Right ventricle myocardium superior (tissue), 1 donor: ENCODE measurements around the gene NLGN4X. TPM values are rescaled to one million over a fixed set of nuclear protein-coding genes. Genes with fewer than 3 reads are reported as not detected.

ENCODE experiments used
- ATAC-seq: fragments of 200-7000 bp; cut with Tn5 transposase; one replicate; pipeline ENCODE4 v1.9.1; 2020; ENCODE audit warnings: mild to moderate bottlenecking; ENCODE audit not compliant: poor library complexity
- DNase-seq: peaks from one replicate; pipeline ENCODE4 v3.0.0-alpha.2; 2020
- intact Hi-C: fragments of 100-400 bp; cut with DNase I; formaldehyde crosslinking; loops from one replicate; pipeline ENCODE4 v1.11.2; 2022
- total RNA-seq: library from RNA; stranded (reverse); fragmentation: NEBNext Ultra II Directional; extraction: Animal tissue kit (Norgen Biotek cat#: 25700); gene quantifications from one replicate; pipeline ENCODE4 v1.2.1, GENCODE V29; 2021
- donor health status: DM: no; HTN: yes; CAD: no; lungs with severe emphysema.

Gene NLGN4X
- total RNA-seq, 1 donor from 2014 or later, result 3.0 TPM

GRCh38 chrX:6026429-6026828, 202.2 kb downstream of the NLGN4X start:
- intact Hi-C loops, result no loop called here
- DNase-seq (no peak), ATAC-seq (no peak)

- DNase-seq (no peak), ATAC-seq (no peak)
- intact Hi-C loops, result no loop called here
Observed at GRCh38 chrX:6024204-6024603, 204.5 kb downstream of the NLGN4X start.

DNA sequence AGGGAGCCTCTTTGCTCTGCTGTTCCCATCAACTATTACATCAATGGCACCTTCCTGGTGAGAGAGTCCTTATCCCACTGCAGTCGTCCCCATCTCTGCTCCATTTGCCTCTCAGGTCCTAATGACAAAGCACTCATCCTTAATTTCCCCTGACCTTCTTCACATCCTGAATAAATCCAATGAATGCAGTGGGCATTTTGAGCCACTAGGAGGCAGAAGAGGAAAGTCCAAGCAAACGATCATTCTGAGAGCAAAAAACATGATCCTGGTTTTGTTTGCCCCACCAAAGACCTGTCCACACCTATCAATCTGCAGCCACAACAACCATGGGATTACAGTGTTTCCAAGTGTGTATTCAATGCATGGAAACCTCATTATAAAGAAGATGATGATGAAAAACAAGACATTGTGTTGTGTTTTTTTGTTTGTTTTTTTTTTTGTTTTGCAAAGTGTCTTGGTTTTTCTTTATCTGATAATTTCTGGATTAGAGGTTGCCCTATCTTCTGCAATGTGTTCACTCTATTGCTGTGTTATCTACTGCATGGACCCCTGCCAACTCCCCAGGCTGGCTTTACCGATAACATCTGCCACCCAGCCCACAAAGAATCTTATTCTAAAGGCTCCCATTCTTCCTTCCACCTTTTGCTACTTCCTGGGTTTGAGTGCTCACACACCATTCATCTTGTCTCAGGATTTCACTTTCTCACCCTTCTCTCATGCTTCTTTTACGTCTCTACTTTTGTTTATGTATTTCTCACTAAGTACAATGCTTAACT, 207.2 kb downstream of the NLGN4X start:
- DNase-seq (no peak), ATAC-seq (no peak)
- intact Hi-C loops, result no loop called here

DNA sequence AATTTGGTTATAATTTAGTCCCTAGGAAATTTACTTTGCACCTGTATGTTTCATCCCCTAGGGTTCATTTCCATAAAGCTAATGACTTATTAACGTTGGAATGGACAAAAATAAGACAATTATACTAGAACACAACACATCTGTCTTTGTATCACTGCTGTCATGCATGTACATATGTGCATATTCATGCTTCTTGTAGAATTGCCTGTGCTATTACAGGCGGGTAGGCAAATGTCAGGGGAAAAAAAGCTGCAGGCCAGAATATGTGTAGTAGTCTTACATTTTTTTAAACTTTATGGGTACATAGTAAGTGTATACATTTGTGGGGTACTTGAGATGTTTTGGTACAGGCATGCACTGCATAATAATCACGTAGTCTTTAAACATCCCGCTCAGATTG, 209.6 kb downstream of the NLGN4X start:
- intact Hi-C loops, result no loop called here
- DNase-seq (no peak), ATAC-seq (no peak)

DNA sequence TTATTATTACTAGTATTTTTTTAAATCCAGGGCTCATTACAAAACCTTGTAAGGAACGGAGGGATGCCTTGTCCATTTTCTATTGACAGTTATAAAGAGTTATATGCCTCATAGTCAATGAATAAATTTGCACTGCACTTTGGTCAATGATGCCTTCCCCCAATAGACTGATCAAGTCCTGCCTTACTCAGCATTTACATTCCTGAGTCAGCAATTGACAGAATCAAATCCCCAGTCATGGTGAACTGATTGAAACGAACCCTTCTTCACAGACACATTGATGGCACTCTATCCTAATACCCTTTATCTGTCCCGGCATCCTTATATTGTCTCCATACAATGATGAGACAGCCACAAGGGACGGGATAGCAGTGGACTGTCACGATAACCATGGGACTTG, 213.2 kb downstream of the NLGN4X start:
- DNase-seq (no peak), ATAC-seq (no peak)
- intact Hi-C loops, result no loop called here

- intact Hi-C loops, result no loop called here
- DNase-seq (no peak), ATAC-seq (no peak)
Observed at GRCh38 chrX:6012357-6012756, 216.3 kb downstream of the NLGN4X start.

GRCh38 chrX:6005856-6006255, 222.8 kb downstream of the NLGN4X start:
- ATAC-seq, result no peak
- no peak for DNase-seq

DNA sequence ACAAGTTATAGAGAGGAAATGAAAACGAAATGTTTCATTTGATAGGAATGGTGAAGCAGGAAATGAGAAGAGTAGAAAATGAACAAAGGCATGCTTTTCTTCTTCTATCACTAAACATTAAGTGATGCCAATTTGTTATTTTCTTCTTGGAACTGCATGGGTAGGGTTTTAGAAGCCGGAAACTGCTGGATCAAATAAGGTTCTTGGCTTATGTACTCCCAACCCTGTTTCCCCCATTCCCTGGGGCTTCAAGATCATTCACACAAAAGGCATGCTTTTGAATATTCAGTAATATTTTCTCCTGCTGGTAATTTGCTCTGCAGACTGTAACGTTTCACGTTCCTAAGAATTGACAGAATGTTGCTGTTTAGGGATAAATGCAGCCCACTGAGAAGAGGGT, 224.1 kb downstream of the NLGN4X start:
- no peak for DNase-seq
- intact Hi-C loops, result no loop called here
- ATAC-seq, result peak; percentile 61

More at GRCh38 chrX:6005856-6006255, 222.8 kb downstream of the NLGN4X start:
- intact Hi-C loops, result no loop called here

GRCh38 chrX:6002056-6002455, 226.6 kb downstream of the NLGN4X start:
- intact Hi-C loops, result no loop called here
- ATAC-seq (peak; percentile 86), DNase-seq (no peak)

GRCh38 chrX:5998901-5999300, 229.8 kb downstream of the NLGN4X start:
- intact Hi-C loops, result no loop called here
- DNase-seq (no peak), ATAC-seq (no peak)

GRCh38 chrX:5998456-5998855, 230.2 kb downstream of the NLGN4X start:
- DNase-seq (no peak), ATAC-seq (no peak)
- intact Hi-C loops, result no loop called here

DNA sequence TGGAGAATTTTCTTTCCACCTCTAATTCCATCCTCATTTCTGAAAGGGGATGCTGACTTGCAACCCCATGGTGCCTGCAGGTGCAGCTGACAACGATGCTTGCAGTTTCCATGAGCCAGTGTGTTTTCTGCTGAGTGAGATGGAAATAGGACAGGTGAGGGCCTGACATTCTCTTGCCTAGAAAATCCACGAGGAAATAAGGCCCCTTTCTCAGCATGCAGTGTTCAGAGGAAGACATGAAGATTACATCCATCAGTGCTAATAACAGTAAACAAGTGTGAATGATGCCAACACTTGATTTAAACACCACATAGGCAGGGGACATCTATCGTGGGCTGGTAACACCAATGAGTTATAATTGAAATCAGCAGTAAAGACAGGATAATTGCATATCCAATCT, 237.3 kb downstream of the NLGN4X start:
- DNase-seq (no peak), ATAC-seq (no peak)
- intact Hi-C loops, result no loop called here

- ATAC-seq (no peak), DNase-seq (no peak)
- intact Hi-C loops, result no loop called here
Observed at GRCh38 chrX:5979338-5979737, 249.3 kb downstream of the NLGN4X start.

DNA sequence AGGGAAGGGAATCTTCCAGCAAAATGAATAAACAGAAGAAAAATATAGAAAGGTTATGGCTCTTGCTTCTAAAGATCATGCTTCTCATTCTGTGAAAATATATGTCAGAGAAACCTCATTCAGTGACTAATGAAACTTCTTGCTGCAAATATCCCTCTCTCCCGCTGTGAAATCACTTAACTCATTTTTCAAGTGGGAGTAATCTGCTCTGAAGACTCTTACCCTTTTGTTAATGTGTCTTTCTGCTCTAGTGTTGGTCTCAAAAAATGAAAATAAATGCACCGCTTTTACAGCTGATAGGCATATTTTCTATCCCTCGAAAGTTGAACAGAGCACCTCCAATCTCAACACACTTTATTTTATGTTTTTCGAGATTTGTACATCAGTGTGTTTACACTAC, 252.3 kb downstream of the NLGN4X start:
- intact Hi-C loops, result no loop called here
- ATAC-seq, result no peak
- DNase-seq, result no peak

DNA sequence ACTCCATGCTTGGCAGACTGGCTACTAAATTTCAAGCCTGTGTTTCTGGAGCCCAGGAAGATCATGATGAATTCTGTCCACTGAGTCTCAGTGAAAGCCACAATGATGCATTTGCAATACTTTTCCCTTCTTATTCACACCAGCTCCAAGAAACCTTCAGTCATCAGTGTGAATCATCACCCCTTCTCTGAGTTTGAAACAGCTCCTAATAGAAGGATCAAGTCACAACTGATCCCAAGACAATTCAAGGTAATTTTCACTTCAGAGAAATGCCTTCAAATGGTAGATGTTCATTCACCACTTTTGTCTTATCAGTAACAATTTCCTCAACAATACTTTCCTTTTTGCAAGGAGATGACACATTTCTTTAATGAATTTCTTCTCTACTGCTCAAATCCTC, 257.4 kb downstream of the NLGN4X start:
- intact Hi-C loops, result no loop called here
- ATAC-seq (no peak), DNase-seq (no peak)

DNA sequence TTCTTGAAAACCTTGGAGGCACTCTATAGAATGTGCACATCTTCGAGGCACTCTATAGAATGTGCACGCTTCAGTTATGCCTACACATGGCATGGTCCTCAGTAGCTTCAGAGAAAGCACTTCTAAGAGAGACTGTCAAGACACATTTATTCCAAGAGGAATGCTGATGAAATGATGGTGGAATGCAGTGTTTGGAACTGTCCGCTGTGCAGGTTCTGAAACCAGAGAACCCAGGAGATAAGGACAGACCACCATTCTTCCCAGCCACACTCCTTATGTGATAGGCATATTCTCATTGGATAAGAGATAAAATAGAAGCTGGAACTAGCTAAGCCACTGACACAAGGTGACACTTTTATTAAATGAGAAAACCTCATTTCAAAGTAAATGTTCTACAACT, 263.3 kb downstream of the NLGN4X start:
- DNase-seq (no peak), ATAC-seq (no peak)
- intact Hi-C loops, result no loop called here

DNA sequence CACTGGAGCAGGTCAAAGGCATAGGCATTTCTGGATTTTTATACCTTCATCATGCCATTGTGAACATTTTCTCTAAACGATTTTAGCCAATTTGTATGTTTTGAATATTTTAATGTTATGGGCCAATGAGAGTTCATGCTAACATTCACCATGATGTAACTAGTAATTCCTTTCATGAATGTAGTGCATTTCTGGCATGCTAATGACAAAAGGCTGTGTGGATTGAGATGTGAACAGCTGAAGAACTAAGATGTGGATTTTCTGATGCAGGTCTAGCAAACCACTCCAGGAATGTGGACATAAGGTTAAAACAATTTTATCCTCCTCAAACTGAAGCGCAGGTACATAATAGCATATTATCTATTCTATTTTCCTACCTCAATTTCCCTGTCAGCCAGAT, 269.4 kb downstream of the NLGN4X start:
- intact Hi-C loops, result no loop called here
- DNase-seq (no peak), ATAC-seq (no peak)

DNA sequence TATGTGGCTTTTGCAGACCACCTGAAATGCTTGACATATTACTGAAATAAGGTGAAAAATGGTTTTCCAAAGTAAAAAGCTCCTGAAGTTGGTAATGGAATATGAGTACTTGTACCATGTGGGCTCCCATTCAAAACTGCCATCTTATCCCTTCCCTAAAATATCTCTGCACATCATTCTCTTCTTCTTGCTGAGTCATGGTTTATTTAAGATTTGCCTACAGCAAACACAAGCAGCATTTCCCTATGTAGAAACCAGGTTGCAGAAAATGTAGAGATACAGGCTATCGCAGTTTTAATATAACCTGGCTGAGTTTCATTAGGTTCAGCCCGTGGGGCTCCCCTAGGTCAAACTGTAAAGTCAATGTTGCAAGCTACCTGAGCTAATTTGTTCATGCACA, 270.1 kb downstream of the NLGN4X start:
- intact Hi-C loops, result no loop called here
- ATAC-seq (no peak), DNase-seq (no peak)

DNA sequence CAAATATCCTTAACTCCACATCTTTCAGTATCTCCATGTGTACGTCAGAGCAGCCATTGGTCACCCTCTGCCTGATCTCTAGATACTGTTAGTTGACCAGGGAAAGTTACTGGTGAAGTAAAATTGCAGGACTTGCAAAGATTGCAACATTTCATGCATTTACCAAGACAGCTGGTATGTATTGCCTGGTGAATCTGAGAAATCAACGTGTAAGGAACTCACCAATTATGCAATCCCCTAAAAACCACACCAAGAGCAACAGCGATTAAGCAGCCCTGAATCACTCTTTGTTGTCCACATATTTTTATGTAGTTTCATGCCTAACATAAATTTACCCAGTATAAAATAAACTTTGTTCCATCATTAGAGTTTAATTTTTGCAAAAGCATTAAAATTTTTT, 271.2 kb downstream of the NLGN4X start:
- intact Hi-C loops, result no loop called here
- peak; percentile 22 for ATAC-seq
- no peak for DNase-seq

- DNase-seq (no peak), ATAC-seq (peak; percentile 79)
- intact Hi-C loops, result no loop called here
Observed at GRCh38 chrX:5936438-5936837, 292.2 kb downstream of the NLGN4X start.

GRCh38 chrX:5928224-5928623, 300.4 kb downstream of the NLGN4X start:
- no peak for DNase-seq
- no peak for ATAC-seq
- intact Hi-C loops, result no loop called here
